HG03342 (cell line): Measurements from ENCODE around the gene SRPK2.
A peak's percentile ranks its signal among the peaks of the same experiment; 100 is the strongest.

Source experiments
- ATAC-seq: cut with Tn5 transposase; IDR thresholded peaks from one replicate; pipeline ENCODE4 v1.9.1; 2021; ENCODE audit warnings: mild to moderate bottlenecking, moderate library complexity; ENCODE audit not compliant: unreplicated experiment

SRPK2 gene

GRCh38 chr7:105229641-105230040, 159.1 kb downstream of the SRPK2 start:
- ATAC-seq, result no peak

DNA sequence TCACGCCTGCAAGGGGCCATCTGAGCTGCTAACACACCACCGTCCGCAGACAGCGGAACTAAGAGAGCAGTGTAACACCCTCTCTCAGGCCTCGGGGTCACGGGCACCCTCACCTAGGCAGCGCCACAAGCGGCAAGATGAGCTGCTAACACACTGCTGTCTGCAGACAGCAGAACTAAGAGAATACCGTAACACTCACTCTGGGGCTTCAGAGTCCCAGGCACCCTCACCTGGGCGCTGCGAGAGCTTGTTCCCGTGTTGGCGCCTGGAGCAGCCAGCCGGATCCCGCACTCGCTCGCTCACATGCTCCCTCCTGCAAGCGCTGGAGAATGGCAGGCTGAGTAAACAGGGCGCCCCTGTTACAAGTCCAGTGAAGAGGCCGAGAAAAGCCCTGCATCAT, 160.2 kb downstream of the SRPK2 start:
- ATAC-seq, result no peak

GRCh38 chr7:105227391-105227790, 161.3 kb downstream of the SRPK2 start:
- ATAC-seq, result no peak

- ATAC-seq, result peak; percentile 94
Observed at GRCh38 chr7:105224884-105225651, 163.7 kb downstream of the SRPK2 start.

- ATAC-seq, result no peak
Observed at GRCh38 chr7:105222953-105223352, 165.8 kb downstream of the SRPK2 start.

DNA sequence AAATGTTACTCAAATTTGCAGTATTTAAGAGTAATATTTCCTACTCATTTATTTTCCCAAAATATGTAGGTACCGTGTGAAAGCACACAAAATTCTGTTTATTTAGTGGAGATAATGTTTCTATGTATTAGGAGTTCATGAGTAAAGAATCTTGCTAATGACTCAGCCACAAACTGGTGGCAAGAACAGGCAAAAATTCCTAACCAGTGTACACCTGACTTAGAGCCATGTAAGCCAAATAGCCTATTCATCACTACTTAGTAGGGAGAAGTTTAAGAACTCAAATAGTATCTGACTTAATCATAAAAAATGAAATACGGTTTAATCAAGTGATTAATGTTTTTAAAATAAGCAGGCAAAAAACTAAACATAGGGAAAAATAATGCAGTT, 169.0 kb downstream of the SRPK2 start:
- no peak for ATAC-seq

DNA sequence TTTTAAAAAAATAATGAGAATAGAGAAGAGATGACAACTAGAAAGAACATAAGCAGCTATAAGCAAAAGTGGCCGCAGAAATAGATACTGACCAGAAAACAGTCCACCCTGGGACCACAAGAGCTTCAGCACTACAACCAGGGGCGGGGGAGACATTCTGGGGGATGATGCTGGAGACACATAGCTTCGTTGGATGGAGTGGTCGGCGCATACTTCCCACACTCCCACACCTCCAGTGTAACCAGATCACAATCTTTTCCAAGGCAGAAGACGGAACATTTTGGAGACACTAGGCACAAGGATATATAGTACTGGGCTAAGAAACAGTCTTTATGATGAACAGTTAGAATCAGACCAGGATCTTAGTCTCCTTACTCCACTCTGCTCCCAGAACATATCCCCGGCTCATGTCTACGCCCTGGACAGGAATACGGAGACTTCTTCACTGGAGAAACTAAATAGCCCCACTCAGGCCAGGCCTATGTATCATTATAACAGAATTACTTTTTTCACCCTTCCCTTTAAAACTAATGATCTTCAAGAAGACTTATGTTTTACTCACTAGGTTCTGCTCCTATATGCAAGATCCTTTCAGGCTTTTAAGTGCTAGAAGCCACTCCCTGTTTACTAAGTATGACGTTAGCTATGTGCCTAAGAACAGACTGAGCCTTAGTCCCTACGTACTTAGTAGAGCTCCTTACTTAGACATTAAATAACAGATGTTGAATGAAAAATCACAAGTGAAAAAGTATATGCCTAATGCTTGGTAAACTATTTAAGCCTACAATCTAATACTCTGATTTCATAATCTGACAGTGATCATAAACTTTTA, 169.6 kb downstream of the SRPK2 start:
- ATAC-seq, result no peak

GRCh38 chr7:105218215-105218614, 170.5 kb downstream of the SRPK2 start:
- ATAC-seq, result no peak

- no peak for ATAC-seq
Observed at GRCh38 chr7:105216786-105217185, 171.9 kb downstream of the SRPK2 start.

DNA sequence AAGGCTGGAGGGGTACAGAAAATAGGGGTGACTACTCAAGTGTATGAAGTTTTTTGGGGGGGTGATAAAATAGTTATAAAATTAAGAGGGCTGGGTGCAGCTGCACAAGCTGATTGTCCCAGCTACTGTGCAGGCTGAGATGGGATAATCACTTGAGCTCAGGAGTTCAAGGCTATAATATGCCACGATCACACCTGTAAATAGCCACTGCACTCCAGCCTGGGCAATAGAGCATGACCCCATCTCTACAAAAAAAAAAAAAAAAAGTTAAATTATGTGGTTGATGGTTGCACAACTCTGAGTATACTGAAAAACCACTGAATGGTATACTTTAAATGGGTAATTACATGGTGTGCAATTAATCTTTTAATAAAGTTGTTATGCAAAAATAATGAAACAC, 172.9 kb downstream of the SRPK2 start:
- no peak for ATAC-seq

GRCh38 chr7:105215182-105215581, 173.5 kb downstream of the SRPK2 start:
- ATAC-seq, result no peak

DNA sequence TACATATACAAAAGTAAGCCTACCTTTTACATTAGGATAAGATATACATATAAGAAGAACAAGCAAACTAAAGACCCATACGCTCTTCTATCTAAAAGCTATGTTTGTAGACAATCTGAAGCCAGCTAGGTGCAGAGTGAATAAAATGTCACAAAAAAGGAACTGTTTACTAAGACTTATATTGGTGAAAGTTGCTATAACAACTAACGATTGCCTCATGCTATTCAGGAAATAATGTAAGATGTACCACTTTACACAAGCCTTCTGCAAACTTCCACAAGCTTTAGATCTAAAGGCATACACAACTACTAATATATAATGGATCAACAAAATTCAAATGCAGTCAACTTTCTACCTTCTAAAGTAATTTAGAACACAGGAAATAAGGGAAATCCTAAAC, 175.1 kb downstream of the SRPK2 start:
- ATAC-seq, result no peak

DNA sequence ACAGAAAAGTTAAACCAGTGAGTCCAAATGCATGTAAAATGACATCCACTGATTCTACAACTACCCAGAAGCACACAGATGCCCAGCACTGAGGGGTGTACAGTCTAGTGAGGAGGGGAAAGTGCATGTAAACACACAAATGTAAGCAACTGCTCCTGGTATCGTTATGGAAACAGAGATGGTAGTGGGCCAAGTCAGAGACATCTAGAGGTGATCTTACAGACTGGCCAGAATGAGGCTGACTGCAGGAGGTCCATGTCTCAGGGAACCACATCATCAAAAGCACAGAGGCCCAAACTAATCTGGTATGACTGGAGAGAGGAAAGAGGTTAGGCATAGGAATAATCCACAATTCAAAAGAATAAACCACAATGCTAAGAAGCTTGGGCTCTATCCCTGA, 176.5 kb downstream of the SRPK2 start:
- ATAC-seq, result no peak

DNA sequence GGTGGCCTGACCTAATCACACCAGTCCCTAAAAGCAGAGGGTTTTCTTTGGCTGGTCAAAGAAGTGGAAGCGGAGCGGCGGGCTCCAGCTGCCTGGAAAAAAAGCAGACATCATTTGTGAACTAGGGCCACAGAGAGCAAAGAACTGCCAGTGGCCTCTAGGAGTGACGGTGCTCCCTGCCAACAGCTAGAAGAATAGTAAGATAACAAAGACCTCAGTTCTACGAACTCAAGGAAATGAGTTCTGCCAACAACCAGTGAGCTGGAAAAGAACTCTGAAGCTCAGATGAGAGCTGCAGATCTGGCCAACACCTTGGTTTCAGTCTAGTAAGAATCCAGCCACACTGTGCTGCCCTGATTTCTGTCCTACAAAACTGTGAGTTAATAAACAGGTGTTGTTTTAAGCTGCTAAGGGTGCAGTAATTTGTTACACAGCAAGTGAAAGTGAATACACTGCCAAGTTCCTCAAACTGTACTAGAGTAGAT, 178.0 kb downstream of the SRPK2 start:
- peak; percentile 92 for ATAC-seq

DNA sequence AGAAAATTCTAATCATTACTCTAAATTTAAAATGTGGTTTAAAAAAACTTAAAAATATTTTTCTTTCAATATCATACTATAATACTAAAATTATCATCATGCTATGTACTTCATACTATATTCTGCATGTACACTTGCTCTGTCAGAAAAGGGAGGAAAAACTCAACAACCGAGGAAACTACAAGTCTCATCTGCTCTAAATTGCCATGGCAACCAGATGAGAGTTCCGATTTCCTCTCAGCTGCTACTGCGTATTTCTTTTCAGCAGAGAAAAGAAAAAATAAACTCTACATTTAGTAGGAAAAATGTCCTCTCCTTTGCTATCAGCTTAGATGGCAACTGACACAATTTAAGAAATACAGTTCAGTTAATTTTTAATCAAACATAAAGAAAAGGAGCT, 178.9 kb downstream of the SRPK2 start:
- ATAC-seq, result no peak

GRCh38 chr7:105209433-105209832, 179.3 kb downstream of the SRPK2 start:
- ATAC-seq, result no peak

- ATAC-seq, result no peak
Observed at GRCh38 chr7:105206985-105207384, 181.7 kb downstream of the SRPK2 start.

DNA sequence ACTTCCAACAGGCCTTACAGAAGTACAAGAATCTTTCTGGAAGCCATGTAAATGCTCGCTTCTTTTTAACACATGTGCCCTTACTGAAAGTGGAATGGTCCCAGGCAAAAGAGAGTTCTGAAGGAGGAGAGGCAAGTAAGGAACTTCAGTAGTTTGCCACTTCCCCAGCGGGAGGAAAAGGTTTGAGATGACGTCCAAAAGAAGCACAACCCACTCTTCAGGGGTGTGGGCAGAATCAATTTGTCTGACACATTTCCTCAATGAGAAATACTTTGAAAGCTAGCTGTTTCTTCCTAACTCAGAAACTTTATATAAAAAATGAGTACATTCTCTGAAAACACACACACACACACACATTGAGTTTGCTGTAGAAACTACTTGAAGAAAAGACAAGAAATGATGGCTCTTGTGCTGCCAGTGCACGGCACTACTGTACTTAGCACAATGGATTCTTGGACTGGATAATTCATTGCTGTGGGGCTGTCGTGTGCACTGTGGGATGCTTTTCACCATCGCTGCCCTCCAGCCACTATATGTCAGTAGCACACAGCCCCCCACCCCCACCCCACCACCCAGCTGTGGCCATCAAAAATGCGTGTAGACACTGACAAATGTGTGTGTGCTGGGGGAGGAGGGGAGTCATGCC, 183.0 kb downstream of the SRPK2 start:
- no peak for ATAC-seq

GRCh38 chr7:105204953-105205352, 183.8 kb downstream of the SRPK2 start:
- no peak for ATAC-seq

- ATAC-seq, result no peak
Observed at GRCh38 chr7:105204520-105204919, 184.2 kb downstream of the SRPK2 start.

DNA sequence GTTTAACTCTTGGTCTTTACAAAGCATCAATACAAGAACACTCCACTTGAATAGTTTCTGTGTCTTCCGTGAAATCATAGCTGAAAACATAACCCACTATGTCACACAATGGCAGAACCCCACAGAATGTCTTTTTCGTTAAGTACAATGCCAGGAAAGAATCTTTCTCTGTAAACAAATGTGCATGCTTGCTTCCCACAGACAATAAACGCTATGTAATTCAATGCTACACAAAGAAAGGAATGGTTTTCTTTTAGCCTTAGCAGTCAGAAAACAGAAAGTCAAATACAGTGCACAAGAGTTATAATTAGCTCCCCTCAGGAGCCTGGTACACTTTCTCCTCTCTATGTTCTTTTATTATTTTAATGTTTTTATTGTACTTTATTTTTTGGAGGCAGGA, 186.1 kb downstream of the SRPK2 start:
- no peak for ATAC-seq

DNA sequence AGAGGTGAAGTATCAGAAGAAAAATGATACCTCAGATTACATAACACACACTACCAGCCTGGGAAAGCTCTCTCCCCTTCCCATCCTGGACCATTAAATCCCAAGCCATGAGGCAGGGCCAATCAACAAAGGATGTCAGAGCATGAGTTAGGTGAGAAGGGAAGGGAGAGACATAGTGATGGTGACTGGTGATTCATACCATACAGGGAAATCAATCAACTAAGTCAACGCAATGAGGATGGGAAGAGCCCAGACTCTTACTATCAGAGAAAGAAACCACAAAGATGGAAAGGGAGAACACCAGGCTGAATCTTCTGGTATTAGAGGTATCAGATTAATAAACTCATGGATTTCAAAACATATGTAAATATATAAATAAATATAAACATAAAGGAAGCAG, 189.3 kb downstream of the SRPK2 start:
- no peak for ATAC-seq
